NCI-H510A treated with DMSO at 0.1 percent for 48 hours (cell line): ENCODE measurements around the gene TGFBR3L.
"Not testable (repeated sequence)": the region's sequence is repeated elsewhere in the genome, so short reads cannot be mapped to it uniquely, and the experiment has no call there.

Experiments used
- DNase-seq: peaks from one replicate; lab custom pipeline; 2025; lab: John Stamatoyannopoulos, UW

The TGFBR3L gene

DNA sequence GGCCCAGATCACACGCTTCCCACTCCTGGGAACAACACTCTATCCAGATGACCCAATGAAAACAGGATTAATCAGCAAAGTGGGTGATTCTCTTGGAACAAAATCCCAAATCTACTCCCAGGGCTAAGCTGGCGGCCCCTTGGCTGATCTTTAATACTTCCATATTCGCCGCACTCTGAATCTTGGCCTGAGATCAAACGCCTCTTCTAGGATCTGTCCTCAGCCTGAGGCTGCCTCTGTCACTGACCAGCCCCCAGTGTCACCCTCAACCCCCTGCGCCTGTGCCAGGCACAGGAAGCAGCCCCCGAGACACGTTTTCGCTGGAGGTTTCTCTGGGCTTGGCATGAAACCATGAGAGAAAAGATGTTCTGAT, 13.7 kb downstream of the TGFBR3L start:
- no peak for DNase-seq

GRCh38 chr19:7928741-7929701, 14.4 kb downstream of the TGFBR3L start:
- no peak for DNase-seq

- not testable (repeated sequence) for DNase-seq
Measured at GRCh38 chr19:7930030-7930429, 15.4 kb downstream of the TGFBR3L start.

DNA sequence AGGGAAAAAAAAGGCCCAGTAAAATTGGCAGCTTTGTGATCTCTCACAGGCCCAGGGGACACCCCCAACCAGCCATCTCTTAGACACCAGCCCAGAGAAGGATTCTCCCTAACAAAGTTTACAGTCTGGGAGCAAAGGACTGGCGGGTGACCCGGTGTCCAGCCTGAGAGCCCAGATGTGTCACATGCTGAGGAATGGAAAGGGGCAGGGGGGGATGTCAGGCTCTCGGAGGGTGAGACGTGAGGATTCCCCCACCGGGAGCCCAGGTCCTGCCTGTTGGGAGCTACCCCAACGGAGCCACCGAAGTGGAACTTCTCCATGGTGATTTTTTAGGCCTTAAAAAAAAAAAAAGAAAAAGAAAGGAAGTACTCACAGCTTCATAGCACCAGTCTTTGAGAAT, 16.1 kb downstream of the TGFBR3L start:
- DNase-seq = no peak

DNA sequence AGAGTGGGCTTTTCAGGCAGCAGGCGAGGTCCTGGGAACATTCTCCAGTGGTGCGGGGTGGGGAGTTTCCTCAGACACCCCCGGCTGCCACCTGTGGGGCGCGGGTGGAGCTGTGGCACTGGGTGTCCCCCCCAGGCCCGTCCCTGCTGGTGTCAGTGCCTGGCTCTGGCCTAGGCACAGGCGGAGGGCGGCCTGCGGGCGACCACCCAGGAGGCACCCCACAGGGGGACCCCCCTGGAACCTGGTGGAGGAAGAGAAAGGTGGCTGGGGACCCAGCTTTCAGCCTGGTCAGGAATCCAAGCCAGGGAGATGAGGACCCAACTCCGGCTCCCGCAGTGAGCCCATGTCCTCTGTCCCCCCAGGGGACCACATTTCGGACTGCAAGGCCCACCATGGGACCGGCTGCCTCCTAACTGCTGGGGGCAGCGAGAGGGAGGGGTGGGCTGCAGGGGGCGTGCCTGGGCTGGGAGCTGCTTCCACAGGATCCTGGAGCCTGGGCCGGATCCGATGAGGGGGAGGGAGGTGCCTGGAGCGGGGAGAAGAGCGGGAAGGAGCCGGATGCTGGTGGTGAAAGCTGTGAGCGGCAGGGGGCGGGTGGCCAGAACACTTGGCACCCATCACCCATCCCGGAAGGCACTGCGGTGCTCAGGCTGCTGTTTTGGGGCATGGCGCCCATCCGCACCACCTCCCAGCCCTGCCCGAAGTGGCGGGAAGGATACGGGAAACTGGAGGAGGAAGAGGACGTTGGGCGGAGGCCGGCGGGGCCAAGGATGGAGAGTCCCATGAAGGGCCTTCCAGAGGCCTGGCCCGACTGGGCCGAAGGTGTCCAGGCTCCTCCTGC, 16.8 kb downstream of the TGFBR3L start:
- no peak for DNase-seq

DNA sequence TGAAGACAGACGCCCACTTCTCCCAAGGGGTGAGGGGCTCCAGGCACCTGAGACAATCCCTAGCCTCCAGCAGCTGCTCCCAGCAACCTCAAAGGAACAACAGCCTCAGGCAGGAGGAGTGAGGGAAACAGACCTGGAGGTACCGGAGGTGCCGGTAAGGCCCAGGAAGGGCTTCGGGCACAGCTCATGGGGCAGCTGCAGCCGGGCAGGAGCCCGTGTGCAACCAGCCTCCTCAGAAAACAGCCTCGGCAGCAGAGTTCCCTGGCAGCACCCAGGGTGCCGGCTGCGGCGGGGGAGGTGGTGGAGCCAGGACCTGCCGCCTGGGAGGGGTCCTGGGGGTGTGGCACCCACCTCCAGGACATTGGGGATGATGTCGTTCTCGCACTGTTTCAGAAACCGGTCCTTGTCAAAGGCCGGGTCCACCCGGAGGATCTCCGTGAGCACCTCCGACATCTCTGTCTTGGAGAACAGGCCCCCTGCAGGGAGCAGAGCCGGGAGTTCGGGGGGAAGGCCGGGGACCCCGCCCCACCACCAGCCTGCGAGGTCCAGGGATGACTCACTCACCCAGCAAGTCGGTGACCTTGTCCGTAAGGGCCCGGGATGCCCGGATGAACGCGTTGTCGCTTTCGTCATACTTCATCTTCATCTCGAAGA, 17.8 kb downstream of the TGFBR3L start:
- DNase-seq = no peak

DNA sequence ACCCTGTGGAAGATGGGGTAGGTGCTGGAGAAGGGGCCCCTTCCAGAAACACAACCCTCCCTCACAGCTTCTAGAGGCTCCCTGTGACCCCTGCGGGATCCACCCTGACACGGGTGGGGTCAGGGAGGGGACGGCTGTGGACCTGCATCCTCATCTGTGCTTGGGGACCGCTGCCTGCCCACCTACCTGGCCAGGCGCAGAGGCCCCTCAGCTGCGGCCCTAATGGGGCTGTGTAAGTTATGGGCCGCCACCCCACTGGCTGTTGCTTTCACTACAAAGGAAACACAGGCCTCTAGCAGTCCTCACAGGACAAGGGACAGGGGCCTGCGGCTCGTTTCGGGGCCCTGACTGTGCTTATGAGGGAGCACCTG, 18.3 kb downstream of the TGFBR3L start:
- DNase-seq = no peak

- no peak for DNase-seq
Measured at GRCh38 chr19:7933411-7933810, 18.8 kb downstream of the TGFBR3L start.

DNA sequence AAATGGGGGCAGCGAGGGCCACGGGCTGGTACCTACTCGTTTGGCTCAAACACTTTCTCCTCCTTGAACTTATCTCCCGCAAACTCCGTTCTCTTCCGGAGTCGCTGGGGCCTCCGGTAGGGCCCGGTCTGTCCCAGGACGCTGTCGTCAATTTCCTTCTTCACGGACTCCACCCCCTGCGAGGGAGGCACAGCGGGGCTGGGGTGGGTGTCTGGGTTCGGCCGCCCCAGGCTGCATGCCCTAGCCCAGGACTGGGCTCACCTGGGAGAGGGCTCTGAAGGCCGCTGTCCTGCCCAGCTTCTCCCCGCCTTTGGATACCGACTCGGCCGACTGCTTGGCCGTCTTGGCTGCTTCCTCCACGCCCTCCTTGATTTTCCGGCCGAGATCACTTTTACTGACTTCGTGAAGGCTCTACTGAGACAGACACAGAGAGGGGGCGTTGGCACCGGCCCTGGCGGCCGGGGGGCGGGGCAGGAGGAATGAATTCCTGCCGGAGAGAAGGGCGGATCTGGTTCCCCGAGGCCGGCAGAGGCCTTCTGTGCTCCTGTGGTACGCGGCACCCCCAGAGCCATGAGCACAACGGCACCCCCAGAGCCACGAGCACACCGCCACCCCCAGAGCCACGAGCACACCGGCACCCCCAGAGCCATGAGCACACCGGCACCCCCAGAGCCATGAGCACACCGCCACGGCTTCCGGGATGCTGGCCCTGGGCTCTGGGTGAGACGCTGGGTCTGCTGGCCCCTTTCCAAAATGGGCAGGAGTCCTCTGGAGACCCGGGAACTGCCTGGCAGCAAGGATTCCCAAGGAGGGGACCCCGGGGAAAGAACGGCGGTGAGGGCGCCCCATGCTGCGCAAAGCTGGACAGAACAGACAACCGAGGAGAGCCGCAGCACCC, 19.4 kb downstream of the TGFBR3L start:
- DNase-seq = no peak

DNA sequence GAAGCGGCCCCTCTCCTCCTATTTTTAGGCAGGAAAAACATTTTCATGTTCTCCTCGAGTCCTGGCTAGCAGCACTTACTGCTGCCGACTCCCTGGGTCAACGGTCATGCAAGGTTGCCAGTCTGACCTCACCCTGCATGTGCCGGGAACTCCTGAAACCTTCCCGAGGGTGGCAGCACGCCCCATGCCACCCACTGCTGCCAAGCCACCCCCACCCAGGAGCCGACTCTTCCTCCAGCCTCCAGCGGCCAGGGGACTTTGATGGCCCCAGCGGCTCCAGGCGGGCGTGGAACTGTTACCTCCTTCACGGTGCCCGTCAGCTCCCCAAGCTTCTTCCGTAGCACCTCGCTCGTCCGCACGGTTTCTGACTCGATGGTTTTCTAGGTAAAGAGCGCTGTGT, 20.1 kb downstream of the TGFBR3L start:
- DNase-seq = no peak

DNA sequence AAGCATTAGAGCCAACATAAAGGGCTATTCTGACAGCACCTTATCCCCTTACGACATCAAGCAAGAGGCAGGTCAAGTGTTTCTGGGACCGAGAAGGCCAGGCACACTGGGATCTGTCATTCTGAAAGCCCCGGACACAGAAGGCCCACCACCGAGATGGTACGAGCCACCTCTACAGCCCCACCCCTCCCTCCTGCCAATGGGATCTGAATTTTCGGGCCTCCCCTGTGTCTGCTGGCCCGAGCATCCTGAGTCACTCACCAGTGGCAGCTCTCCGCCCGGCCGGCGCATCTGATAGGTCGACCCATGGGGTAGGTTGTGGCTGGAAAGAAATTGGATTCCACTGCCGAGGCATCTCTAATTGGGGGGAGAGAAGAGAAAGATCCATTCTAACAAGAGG, 26.2 kb downstream of the TGFBR3L start:
- no peak for DNase-seq

DNA sequence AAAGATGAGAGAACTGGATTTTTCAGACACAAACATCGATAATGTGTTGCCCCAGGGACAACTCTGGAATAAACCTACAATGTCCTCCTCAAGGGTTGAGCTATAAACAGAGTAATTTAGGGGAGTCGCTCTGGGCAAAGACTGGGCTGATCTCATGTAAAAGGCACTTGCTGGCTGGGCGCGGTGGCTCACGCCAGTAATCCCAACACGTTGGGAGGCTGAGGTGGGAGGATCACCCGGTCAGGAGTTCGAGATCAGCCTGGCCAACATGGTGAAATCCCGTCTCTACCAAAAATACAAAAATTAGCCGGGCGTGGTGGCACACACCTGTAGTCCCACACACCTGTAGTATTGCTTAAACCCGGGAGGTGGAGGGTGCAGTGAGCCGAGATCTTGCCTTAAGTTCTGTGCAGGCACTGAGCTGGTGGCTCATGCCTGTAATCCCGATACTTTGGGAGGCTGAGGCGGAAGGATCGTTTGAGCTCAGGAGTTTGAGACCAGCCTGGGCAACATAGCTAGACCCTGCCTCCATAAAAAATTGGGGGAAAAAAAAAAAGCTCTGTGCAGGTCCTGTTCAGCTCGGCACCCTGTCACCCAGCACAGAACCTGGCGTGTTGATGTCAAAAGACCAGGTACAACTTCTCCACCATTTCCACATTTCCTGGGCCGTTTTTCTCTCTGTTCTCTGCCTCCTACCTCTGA, 27.4 kb downstream of the TGFBR3L start:
- DNase-seq = no peak

DNA sequence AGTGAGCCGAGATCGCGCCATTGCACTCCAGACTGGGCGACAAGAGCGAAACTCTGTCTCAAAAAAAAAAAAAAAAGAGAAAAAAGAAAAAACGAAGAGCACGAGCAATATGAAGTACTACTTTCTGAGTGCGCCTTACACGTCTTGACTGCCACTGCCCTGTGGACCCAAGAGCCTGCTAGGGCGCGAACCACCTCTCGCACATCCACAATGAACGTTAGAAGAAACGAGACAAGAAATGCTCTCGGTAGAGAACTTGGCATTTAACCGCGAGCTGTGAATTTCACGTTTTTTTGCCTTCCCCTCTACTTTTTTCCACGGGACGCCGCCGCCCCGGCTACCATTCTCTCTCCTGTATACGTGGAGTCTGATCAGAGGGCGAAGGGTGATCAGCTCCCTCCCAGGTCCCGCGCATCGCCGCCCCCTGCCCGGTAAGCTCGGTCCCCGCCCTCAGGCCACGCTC, 28.4 kb downstream of the TGFBR3L start:
- DNase-seq = no peak

DNA sequence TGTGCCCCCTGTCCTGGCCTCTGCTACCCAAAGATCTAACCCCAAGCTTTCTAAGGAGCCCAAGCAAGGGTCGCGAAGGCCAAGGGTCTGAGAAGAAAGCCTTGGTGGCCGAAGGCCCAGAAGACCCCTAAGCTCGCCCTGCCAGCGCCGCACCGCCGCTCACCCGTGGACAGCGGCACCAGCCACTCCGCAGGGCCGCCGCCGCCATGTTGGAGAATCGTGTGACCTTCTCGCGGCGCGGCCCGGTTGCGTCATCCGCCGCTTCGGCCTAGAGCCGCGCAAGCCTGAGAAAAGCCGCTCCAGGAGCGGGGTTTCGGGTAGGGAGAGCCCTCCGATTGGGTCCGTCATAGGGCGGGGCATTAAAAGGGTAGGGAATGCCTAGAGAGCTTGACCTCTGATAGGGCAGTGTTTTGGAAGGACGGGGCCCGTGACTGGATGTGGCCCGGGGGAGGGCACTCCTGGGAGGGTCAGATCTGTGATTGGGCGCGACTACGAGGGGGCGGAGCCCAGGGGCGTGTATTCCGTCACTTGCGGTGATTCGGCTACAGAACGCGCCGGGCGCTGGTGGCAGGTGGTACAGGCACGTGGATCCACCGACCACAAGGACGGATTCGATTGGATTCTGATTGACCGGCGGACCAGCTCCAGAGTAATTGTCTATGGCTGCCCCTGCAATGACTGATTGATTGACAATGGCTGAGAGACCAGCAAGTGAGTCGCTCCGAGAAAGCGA, 29.0 kb downstream of the TGFBR3L start, which contains the start of gene TIMM44:
TIMM44 (minus strand) TSS at position 223 of the 733 bp plus-strand sequence; CDS start at position 208, 15 bp downstream.
- DNase-seq = peak; percentile 97

DNA sequence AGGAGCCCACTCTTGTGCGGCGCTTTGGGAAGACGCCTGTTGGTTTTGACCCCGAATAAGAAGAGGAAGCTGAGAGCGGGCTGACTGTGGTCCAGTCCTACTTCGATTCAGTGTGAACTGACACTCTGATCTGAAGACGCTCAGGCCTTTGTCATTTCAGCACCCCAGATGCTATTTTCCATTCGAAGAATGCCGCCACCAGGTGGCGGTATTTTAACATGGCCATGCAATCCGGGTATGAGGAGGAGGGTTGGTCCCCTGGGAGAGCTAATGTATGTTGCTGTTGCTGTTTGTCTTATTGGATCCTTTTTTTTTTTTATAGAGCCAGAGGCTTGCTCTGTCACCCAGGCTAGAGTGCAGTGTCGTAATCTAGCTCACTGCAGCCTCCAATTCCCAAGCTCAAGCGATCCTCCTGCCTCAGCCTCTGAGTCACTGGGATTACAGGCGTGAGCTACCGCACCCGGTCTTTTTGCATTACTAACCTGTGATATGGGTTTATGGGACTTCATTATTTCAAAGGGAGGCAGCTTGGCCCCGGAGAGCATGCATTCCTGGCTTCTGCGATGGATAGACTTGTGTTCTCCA, 29.6 kb downstream of the TGFBR3L start:
- DNase-seq = peak; percentile 85

DNA sequence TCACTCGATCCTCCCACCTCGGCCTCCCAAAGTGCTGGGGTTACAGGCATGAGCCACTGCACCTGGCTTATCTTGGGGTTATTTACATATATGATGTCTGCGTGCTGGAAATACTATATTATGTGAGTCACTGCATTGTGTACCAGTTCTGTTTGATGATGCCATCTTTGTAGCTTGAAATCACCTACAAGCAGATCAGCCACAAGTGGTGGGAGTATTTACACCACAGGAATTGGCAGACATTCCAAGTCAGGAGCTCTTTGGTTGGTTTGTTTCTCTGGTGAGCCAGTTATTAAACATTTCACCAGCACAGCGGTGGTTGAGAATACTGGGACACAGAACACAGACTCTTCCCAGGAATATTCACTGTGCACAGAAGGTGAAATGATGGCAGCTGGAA, 33.3 kb downstream of the TGFBR3L start:
- DNase-seq = no peak

GRCh38 chr19:7953060-7953459, 38.4 kb downstream of the TGFBR3L start:
- no peak for DNase-seq

GRCh38 chr19:7953576-7953975, 38.9 kb downstream of the TGFBR3L start:
- no peak for DNase-seq

- no peak for DNase-seq
Measured at GRCh38 chr19:7955696-7956095, 41.1 kb downstream of the TGFBR3L start.

DNA sequence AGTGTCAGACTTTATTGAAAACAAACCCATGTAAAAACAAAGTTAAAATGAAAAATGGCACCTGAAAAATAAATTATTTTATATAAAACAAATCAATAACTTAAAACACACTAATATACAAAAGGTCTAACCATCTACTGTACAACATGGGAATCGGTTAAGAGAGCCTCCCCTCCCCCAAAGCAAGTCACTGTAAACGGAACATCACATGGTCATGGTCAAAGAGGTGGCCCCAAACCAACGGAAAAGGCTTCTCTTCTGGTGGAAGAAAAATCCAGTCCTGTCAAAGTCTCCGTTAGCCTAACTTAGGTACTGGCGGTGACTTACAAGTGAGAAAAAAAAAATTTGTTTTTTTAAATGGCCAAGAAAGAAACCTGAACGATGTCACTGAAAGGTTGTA, 44.6 kb downstream of the TGFBR3L start:
- no peak for DNase-seq
